Measurements from ENCODE around the gene TUBB4A. TPM values are rescaled to one million over a fixed set of nuclear protein-coding genes. Genes with fewer than 3 reads are reported as not detected.

Gene TUBB4A
- total RNA-seq, 1 donor from 2014 or later = 4.0 TPM

- Histone ChIP-seq H3K27me3 (ENCODE audit: control insufficient read depth, insufficient read depth, low read length) (no peaks in the 10 kb centered on the region), H3K36me3 (ENCODE audit: control insufficient read depth, insufficient read depth, low read length) (no peaks in the 10 kb centered on the region), H3K4me3 (ENCODE audit: low read depth, low read length) (no peak overlapping the region)
- TF ChIP-seq CTCF (IDR thresholded peaks at IDR 0.05; ENCODE audit: insufficient read depth, low read length, poor library complexity, severe bottlenecking) = no peak
- no peak for DNase-seq (ENCODE audit: low read depth)
Observed at GRCh38 chr19:6491802-6492592, 10.1 kb downstream of the TUBB4A start.

GRCh38 chr19:6490134-6490533 is 12.0 kb downstream of the TUBB4A start:
- no peaks in the 10 kb centered on the region for H3K27me3 ChIP-seq (ENCODE audit: control insufficient read depth, insufficient read depth, low read length)
- no peaks in the 10 kb centered on the region for H3K36me3 ChIP-seq (ENCODE audit: control insufficient read depth, insufficient read depth, low read length)
- H3K4me3 ChIP-seq (ENCODE audit: low read depth, low read length) = no peak overlapping the region
- DNase-seq (ENCODE audit: low read depth) = no peak
- no peak for TF ChIP-seq CTCF (IDR thresholded peaks at IDR 0.05; ENCODE audit: insufficient read depth, low read length, poor library complexity, severe bottlenecking)

- H3K4me3 ChIP-seq (ENCODE audit: low read depth, low read length) = no peak overlapping the region
- H3K36me3 ChIP-seq (ENCODE audit: control insufficient read depth, insufficient read depth, low read length) = no peaks in the 10 kb centered on the region
- no peak for DNase-seq (ENCODE audit: low read depth)
- TF ChIP-seq CTCF (IDR thresholded peaks at IDR 0.05; ENCODE audit: insufficient read depth, low read length, poor library complexity, severe bottlenecking) = no peak
- H3K27me3 ChIP-seq (ENCODE audit: control insufficient read depth, insufficient read depth, low read length) = no peaks in the 10 kb centered on the region
Observed at GRCh38 chr19:6489278-6490061, 12.6 kb downstream of the TUBB4A start.

GRCh38 chr19:6484831-6485230 is 17.3 kb downstream of the TUBB4A start:
- Histone ChIP-seq H3K27me3 (ENCODE audit: control insufficient read depth, insufficient read depth, low read length) (no peaks in the 10 kb centered on the region), H3K4me3 (ENCODE audit: low read depth, low read length) (no peak overlapping the region), H3K36me3 (ENCODE audit: control insufficient read depth, insufficient read depth, low read length) (no peaks in the 10 kb centered on the region)
- DNase-seq (ENCODE audit: low read depth) = no peak
- no peak for TF ChIP-seq CTCF (IDR thresholded peaks at IDR 0.05; ENCODE audit: insufficient read depth, low read length, poor library complexity, severe bottlenecking)

GRCh38 chr19:6484230-6484629 is 17.9 kb downstream of the TUBB4A start:
- H3K27me3 ChIP-seq (ENCODE audit: control insufficient read depth, insufficient read depth, low read length) = no peaks in the 10 kb centered on the region
- TF ChIP-seq CTCF (IDR thresholded peaks at IDR 0.05; ENCODE audit: insufficient read depth, low read length, poor library complexity, severe bottlenecking) = no peak
- DNase-seq (ENCODE audit: low read depth) = no peak
- H3K4me3 ChIP-seq (ENCODE audit: low read depth, low read length) = no peak overlapping the region
- H3K36me3 ChIP-seq (ENCODE audit: control insufficient read depth, insufficient read depth, low read length) = no peaks in the 10 kb centered on the region

Measured in kidney epithelial cell (primary cell).